Colonic mucosa (tissue), 4 donors: ENCODE measurements around the gene PLPP4. TPM values are rescaled to one million over a fixed set of nuclear protein-coding genes. Genes with fewer than 3 reads are reported as not detected.

Source experiments
- DNase-seq: peaks from one replicate; pipeline ENCODE4 v3.0.0-alpha.2; 2020
- H3K27ac ChIP-seq: fragments of 200-600 bp; one replicate; pipeline ENCODE4 v1.8.0; 2021
- H3K27me3 ChIP-seq: fragments of 200-600 bp; one replicate; pipeline ENCODE4 v1.8.0; 2021
- H3K36me3 ChIP-seq: fragments of 200-600 bp; one replicate; pipeline ENCODE4 v1.8.0; 2021
- H3K4me1 ChIP-seq: fragments of 200-600 bp; one replicate; pipeline ENCODE4 v1.8.0; 2021; ENCODE audit warnings: mild to moderate bottlenecking
- H3K4me3 ChIP-seq: fragments of 200-600 bp; one replicate; pipeline ENCODE4 v1.8.0; 2021
- H3K9ac ChIP-seq, 2 donors: one replicate each; pipeline ENCODE4 v1.7.0; 2013; ENCODE audit warnings: control low read depth in 2 of 2, low read depth in 2 of 2, low read length in 2 of 2
- H3K9me3 ChIP-seq: fragments of 200-600 bp; one replicate; pipeline ENCODE4 v1.8.0; 2021
- CTCF ChIP-seq: fragments of 200-600 bp; IDR thresholded peaks from one replicate; pipeline ENCODE4 v1.8.0; 2022; ENCODE audit warnings: antibody characterized with exemption, mild to moderate bottlenecking
- intact Hi-C: fragments of 100-400 bp; cut with DNase I; formaldehyde crosslinking; loops from one replicate; pipeline ENCODE4 v1.14.1; 2022
- total RNA-seq, 2 donors: library from RNA; stranded (reverse); fragmentation: NEBNext Ultra II Directional in 1 of 2; extraction: Animal tissue kit (Norgen Biotek cat#: 25700) in 1 of 2; gene quantifications; one replicate each; pipeline ENCODE4 v1.2.1, GENCODE V29; 2021
- donor health status: healthy.
- donor health status: DM: no; HTN: no; CAD: no.
- donor health status: DM: no; HTN: no; CAD: no.

PLPP4 gene
- total RNA-seq, 2 donors from 2014 or later = 0.61 TPM; not detected in 1

- Histone ChIP-seq H3K4me3 (no peak overlapping the region), H3K4me1 (no peaks in the 10 kb centered on the region), H3K9ac (no peak overlapping the region), H3K36me3 (no peaks in the 10 kb centered on the region), H3K27ac (no peak overlapping the region), H3K27me3 (no peaks in the 10 kb centered on the region), H3K9me3 (no peaks in the 10 kb centered on the region)
- intact Hi-C loops = no loop called here
- no peak for DNase-seq
- TF ChIP-seq CTCF = no peak
These were observed 48.0 kb downstream of the PLPP4 start for GRCh38 chr10:120505056-120505455.

GRCh38 chr10:120505866-120506265, 48.8 kb downstream of the PLPP4 start:
- no peaks in the 10 kb centered on the region for H3K4me1 ChIP-seq
- DNase-seq = no peak
- H3K36me3 ChIP-seq = no peaks in the 10 kb centered on the region
- intact Hi-C loops = no loop called here
- no peak overlapping the region for H3K4me3 ChIP-seq
- H3K27me3 ChIP-seq = no peaks in the 10 kb centered on the region
- no peak for TF ChIP-seq CTCF
- no peak overlapping the region for H3K9ac ChIP-seq
- H3K27ac ChIP-seq = no peak overlapping the region
- no peaks in the 10 kb centered on the region for H3K9me3 ChIP-seq

GRCh38 chr10:120506674-120507073, 49.6 kb downstream of the PLPP4 start:
- Histone ChIP-seq H3K9me3 (no peaks in the 10 kb centered on the region), H3K4me3 (no peak overlapping the region), H3K4me1 (no peaks in the 10 kb centered on the region), H3K27me3 (no peaks in the 10 kb centered on the region), H3K36me3 (no peaks in the 10 kb centered on the region), H3K9ac (no peak overlapping the region), H3K27ac (no peak overlapping the region)
- TF ChIP-seq CTCF = no peak
- no peak for DNase-seq
- intact Hi-C loops = no loop called here

DNA sequence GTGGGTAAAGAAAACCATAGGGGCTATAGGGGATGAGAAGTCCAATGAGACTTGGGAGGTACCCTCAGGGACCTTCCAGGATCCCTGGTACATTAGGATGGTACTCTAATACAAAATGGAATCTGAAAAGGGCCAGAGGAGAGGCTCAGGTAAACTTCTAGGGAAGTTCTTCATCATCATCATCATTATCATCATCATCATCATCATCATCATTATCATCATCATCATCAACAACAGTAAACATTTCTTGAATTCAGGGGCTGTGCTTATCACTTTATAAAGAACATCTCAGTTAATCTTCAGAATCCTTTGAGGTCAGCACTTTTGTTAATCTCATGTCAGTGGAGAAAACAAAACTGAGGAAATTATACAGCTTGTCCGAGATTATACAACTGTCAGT, 50.1 kb downstream of the PLPP4 start:
- H3K4me3 ChIP-seq = no peak overlapping the region
- no peak overlapping the region for H3K9ac ChIP-seq
- no peak overlapping the region for H3K27ac ChIP-seq
- DNase-seq = no peak
- no peaks in the 10 kb centered on the region for H3K36me3 ChIP-seq
- no peaks in the 10 kb centered on the region for H3K4me1 ChIP-seq
- intact Hi-C loops = no loop called here
- H3K27me3 ChIP-seq = no peaks in the 10 kb centered on the region
- no peaks in the 10 kb centered on the region for H3K9me3 ChIP-seq
- no peak for TF ChIP-seq CTCF

GRCh38 chr10:120507651-120508050, 50.6 kb downstream of the PLPP4 start:
- no peaks in the 10 kb centered on the region for H3K36me3 ChIP-seq
- H3K4me3 ChIP-seq = no peak overlapping the region
- no peak for DNase-seq
- TF ChIP-seq CTCF = no peak
- H3K9ac ChIP-seq = no peak overlapping the region
- no peaks in the 10 kb centered on the region for H3K4me1 ChIP-seq
- intact Hi-C loops = no loop called here
- no peak overlapping the region for H3K27ac ChIP-seq
- no peaks in the 10 kb centered on the region for H3K9me3 ChIP-seq
- no peaks in the 10 kb centered on the region for H3K27me3 ChIP-seq

- intact Hi-C loops = no loop called here
- Histone ChIP-seq H3K27me3 (no peaks in the 10 kb centered on the region), H3K9ac (no peak overlapping the region), H3K27ac (no peak overlapping the region), H3K4me1 (no peaks in the 10 kb centered on the region), H3K4me3 (no peak overlapping the region), H3K9me3 (no peaks in the 10 kb centered on the region), H3K36me3 (no peaks in the 10 kb centered on the region)
- no peak for TF ChIP-seq CTCF
- DNase-seq = no peak
These were observed 51.4 kb downstream of the PLPP4 start for GRCh38 chr10:120508393-120508792.
